H9 (cell line): ENCODE measurements around the gene S1PR4. TPM values are rescaled to one million over a fixed set of nuclear protein-coding genes. Genes with fewer than 3 reads are reported as not detected.

Experiments
- DNase-seq: peaks from one replicate; pipeline ENCODE4 v3.0.0-alpha.2; 2017
- H2AFZ ChIP-seq: one replicate; pipeline ENCODE4 v1.6.1; 2013; ENCODE audit warnings: mild to moderate bottlenecking, low read length, control low read depth, moderate library complexity
- H2AK5ac ChIP-seq: 2 replicates; pipeline ENCODE4 v1.6.1; 2013; ENCODE audit warnings: low read length, control low read depth, mixed read lengths; ENCODE audit not compliant: insufficient read length
- H2BK120ac ChIP-seq: one replicate; pipeline ENCODE4 v1.6.1; 2013; ENCODE audit warnings: low read depth, mild to moderate bottlenecking, low read length, control low read depth, inconsistent platforms; ENCODE audit not compliant: poor library complexity, severe bottlenecking
- H2BK12ac ChIP-seq: 2 replicates; pipeline ENCODE4 v1.6.1; 2013; ENCODE audit warnings: low read length, control low read depth, mixed read lengths, low read depth; ENCODE audit not compliant: insufficient read length
- H2BK15ac ChIP-seq: 2 replicates; pipeline ENCODE4 v1.6.1; 2013; ENCODE audit warnings: low read depth, low read length, control low read depth
- H2BK20ac ChIP-seq: one replicate; pipeline ENCODE4 v1.6.1; 2013; ENCODE audit warnings: low read depth, mild to moderate bottlenecking, low read length, control low read depth, inconsistent platforms; ENCODE audit not compliant: poor library complexity, severe bottlenecking
- H2BK5ac ChIP-seq: 2 replicates; pipeline ENCODE4 v1.6.1; 2013; ENCODE audit warnings: low read length, control low read depth, mixed read lengths; ENCODE audit not compliant: insufficient read length
- H3K14ac ChIP-seq: 2 replicates; pipeline ENCODE4 v1.6.1; 2013; ENCODE audit warnings: low read length, control low read depth; ENCODE audit not compliant: insufficient read depth
- H3K18ac ChIP-seq: 2 replicates; pipeline ENCODE4 v1.6.1; 2013; ENCODE audit warnings: low read depth, mild to moderate bottlenecking, mixed read lengths, low read length, control low read depth; ENCODE audit not compliant: insufficient read length
- H3K23ac ChIP-seq: 2 replicates; pipeline ENCODE4 v1.6.1; 2013; ENCODE audit warnings: low read length, control low read depth, mixed read lengths, low read depth; ENCODE audit not compliant: insufficient read length
- H3K23me2 ChIP-seq: 2 replicates; pipeline ENCODE4 v1.6.1; 2013; ENCODE audit warnings: low read depth, mild to moderate bottlenecking, mixed read lengths, low read length, control low read depth; ENCODE audit not compliant: insufficient read length, poor library complexity, severe bottlenecking
- H3K27ac ChIP-seq: 2 replicates; pipeline ENCODE4 v1.5.1; 2013; ENCODE audit warnings: low read length, control low read depth, mixed read lengths, low read depth; ENCODE audit not compliant: insufficient read length
- H3K27me3 ChIP-seq: 2 replicates; pipeline ENCODE4 v1.6.1; 2013; ENCODE audit warnings: low read length, control low read depth, inconsistent platforms; ENCODE audit not compliant: insufficient read depth
- H3K4ac ChIP-seq: 2 replicates; pipeline ENCODE4 v1.6.1; 2013; ENCODE audit warnings: low read depth, mild to moderate bottlenecking, control low read depth, inconsistent platforms, low read length, moderate library complexity
- H3K4me1 ChIP-seq: 2 replicates; pipeline ENCODE4 v1.6.1; 2013; ENCODE audit warnings: low read length, control low read depth, inconsistent platforms; ENCODE audit not compliant: insufficient read depth
- H3K4me2 ChIP-seq: 2 replicates; pipeline ENCODE4 v1.6.1; 2013; ENCODE audit warnings: low read length, control low read depth, mixed read lengths; ENCODE audit not compliant: insufficient read length, insufficient read depth
- H3K56ac ChIP-seq: 2 replicates; pipeline ENCODE4 v1.6.1; 2013; ENCODE audit warnings: low read depth, mild to moderate bottlenecking, mixed read lengths, low read length, control low read depth; ENCODE audit not compliant: insufficient read length
- H3K79me1 ChIP-seq: 2 replicates; pipeline ENCODE4 v1.6.1; 2013; ENCODE audit warnings: low read depth, mild to moderate bottlenecking, moderate library complexity, low read length, control low read depth, inconsistent platforms; ENCODE audit not compliant: insufficient read depth, poor library complexity, severe bottlenecking
- H3K79me2 ChIP-seq: 2 replicates; pipeline ENCODE4 v1.6.1; 2013; ENCODE audit warnings: low read length, control low read depth, inconsistent platforms; ENCODE audit not compliant: insufficient read depth
- H3K9ac ChIP-seq: 2 replicates; pipeline ENCODE4 v1.6.1; 2013; ENCODE audit warnings: low read length, control low read depth, mixed read lengths; ENCODE audit not compliant: insufficient read length; ENCODE audit errors: extremely low read depth
- H3K9me3 ChIP-seq: one replicate; pipeline ENCODE4 v1.6.1; 2013; ENCODE audit warnings: low read depth, low read length, inconsistent platforms; ENCODE audit not compliant: control insufficient read depth
- H3T11ph ChIP-seq: one replicate; pipeline ENCODE4 v1.6.1; 2013; ENCODE audit warnings: mild to moderate bottlenecking, low read length, control low read depth, inconsistent platforms
- H4K20me1 ChIP-seq: one replicate; pipeline ENCODE4 v1.6.1; 2013; ENCODE audit not compliant: control insufficient read depth, insufficient read length, insufficient read depth
- H4K5ac ChIP-seq: 2 replicates; pipeline ENCODE4 v1.6.1; 2013; ENCODE audit warnings: low read depth, mild to moderate bottlenecking, mixed read lengths, low read length, control low read depth; ENCODE audit not compliant: insufficient read length
- H4K8ac ChIP-seq: replicated peaks from 2 replicates; pipeline ENCODE4 v1.6.1; 2013; ENCODE audit warnings: low read length, control low read depth, mixed read lengths, low read depth; ENCODE audit not compliant: insufficient read length
- H4K91ac ChIP-seq: 2 replicates; pipeline ENCODE4 v1.6.1; 2013; ENCODE audit warnings: low read depth, mild to moderate bottlenecking, moderate library complexity, mixed read lengths, low read length, control low read depth; ENCODE audit not compliant: insufficient read length
- H3K27ac Mint-ChIP-seq, 3 experiments: 2 replicates in 2 of 3; 3 replicates in 1 of 3; pipeline ENCODE4 v1.8.0; 2020 to 2021; ENCODE audit warnings: mixed read lengths in 3 of 3, mild to moderate bottlenecking in 1 of 3, moderate library complexity in 1 of 3
- H3K27me3 Mint-ChIP-seq: 2 replicates; pipeline ENCODE4 v1.8.0; 2021; ENCODE audit warnings: low read depth, mild to moderate bottlenecking, moderate library complexity, mixed read lengths
- H3K36me3 Mint-ChIP-seq, 3 experiments: 2 replicates in 2 of 3; 3 replicates in 1 of 3; pipeline ENCODE4 v1.8.0; 2020 to 2021; ENCODE audit warnings: low read depth in 3 of 3, mixed read lengths in 3 of 3; ENCODE audit not compliant: insufficient read depth in 1 of 3
- H3K4me1 Mint-ChIP-seq, 2 experiments: 2 replicates each; pipeline ENCODE4 v1.8.0; 2020; ENCODE audit warnings: mixed read lengths in 2 of 2
- H3K4me3 Mint-ChIP-seq, 2 experiments: 2 replicates in 1 of 2; 3 replicates in 1 of 2; pipeline ENCODE4 v1.8.0; 2020 to 2021; ENCODE audit warnings: mild to moderate bottlenecking in 2 of 2, mixed read lengths in 2 of 2, moderate library complexity in 1 of 2
- H3K9me3 Mint-ChIP-seq, 2 experiments: 2 replicates in 1 of 2; 3 replicates in 1 of 2; pipeline ENCODE4 v1.8.0; 2020; ENCODE audit warnings: mild to moderate bottlenecking in 2 of 2, mixed read lengths in 2 of 2, moderate library complexity in 1 of 2
- WGBS: extraction: QIAGEN DNeasy Blood & Tissue Kit; methylation state at CpG from one replicate; pipeline ENCODE4 v1.1.7; 2013; ENCODE audit warnings: missing lambda C conversion rate, low lambda C conversion rate, mixed read lengths; ENCODE audit not compliant: insufficient read length; ENCODE audit errors: extremely low coverage; 5-methylcytosine and 5-hydroxymethylcytosine counted together
- total RNA-seq: library from RNA; stranded (reverse); gene quantifications from 2 replicates; pipeline ENCODE4 v1.2.1, GENCODE V29; 2021
- TF ChIP-seq, protein P1 (sequence below): fragments of 200-600 bp; sonication (generic); conservative IDR thresholded peaks from 3 replicates; pipeline ENCODE4 v1.8.0; 2021; ENCODE audit warnings: antibody characterized with exemption, mild to moderate bottlenecking

The S1PR4 gene
- total RNA-seq, 1 experiment from 2014 or later: not detected

DNA sequence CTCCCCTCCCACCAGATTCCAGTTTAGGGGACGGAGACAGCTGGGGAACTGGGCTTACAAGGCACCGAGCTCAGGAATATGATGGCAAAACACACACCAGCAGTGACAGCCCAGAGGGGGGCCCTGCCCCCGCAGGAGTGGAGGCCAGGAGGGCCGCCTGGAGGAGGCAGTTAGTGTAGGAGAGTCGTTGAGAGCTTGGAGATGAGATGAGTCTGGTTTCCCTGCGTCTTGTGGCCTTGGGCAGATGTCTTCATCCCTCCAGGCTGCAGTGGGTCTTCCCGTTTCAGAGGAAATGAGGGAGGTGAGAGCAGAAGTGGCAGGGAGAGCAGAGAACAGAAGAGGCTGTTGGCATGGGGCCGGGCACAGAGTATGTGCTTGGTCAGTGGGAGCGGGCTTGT, 50.8 kb downstream of the S1PR4 start:
- no peak overlapping the region for H3K56ac ChIP-seq
- H4K8ac ChIP-seq: no peak overlapping the region
- H4K5ac ChIP-seq: no peak overlapping the region
- no peak overlapping the region for H3K4ac ChIP-seq
- WGBS: no CpG with 5 or more reads among the region's 9 CpGs
- H3K27me3 Mint-ChIP-seq: peaks cover 30% of the 10 kb centered on the region
- H3K4me3 Mint-ChIP-seq: peak overlapping the region in 1 of 2 experiments; percentile 47; a peak in 3 of 5 replicates
- no peak for DNase-seq
- no peaks in the 10 kb centered on the region for H3K79me1 ChIP-seq
- no peak overlapping the region for H3K14ac ChIP-seq
- no peaks in the 10 kb centered on the region for H3K79me2 ChIP-seq
- H3K4me2 ChIP-seq: peak overlapping the region; percentile 13
- H3K9me3 ChIP-seq: no peaks in the 10 kb centered on the region
- no peak overlapping the region for H3K27ac ChIP-seq
- no peak overlapping the region for H2BK15ac ChIP-seq
- TF ChIP-seq, protein P1, sequence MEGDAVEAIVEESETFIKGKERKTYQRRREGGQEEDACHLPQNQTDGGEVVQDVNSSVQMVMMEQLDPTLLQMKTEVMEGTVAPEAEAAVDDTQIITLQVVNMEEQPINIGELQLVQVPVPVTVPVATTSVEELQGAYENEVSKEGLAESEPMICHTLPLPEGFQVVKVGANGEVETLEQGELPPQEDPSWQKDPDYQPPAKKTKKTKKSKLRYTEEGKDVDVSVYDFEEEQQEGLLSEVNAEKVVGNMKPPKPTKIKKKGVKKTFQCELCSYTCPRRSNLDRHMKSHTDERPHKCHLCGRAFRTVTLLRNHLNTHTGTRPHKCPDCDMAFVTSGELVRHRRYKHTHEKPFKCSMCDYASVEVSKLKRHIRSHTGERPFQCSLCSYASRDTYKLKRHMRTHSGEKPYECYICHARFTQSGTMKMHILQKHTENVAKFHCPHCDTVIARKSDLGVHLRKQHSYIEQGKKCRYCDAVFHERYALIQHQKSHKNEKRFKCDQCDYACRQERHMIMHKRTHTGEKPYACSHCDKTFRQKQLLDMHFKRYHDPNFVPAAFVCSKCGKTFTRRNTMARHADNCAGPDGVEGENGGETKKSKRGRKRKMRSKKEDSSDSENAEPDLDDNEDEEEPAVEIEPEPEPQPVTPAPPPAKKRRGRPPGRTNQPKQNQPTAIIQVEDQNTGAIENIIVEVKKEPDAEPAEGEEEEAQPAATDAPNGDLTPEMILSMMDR: no peak
- H3T11ph ChIP-seq: no peak overlapping the region
- no peak overlapping the region for H2AFZ ChIP-seq
- no peak overlapping the region for H2AK5ac ChIP-seq
- no peak overlapping the region for H3K9ac ChIP-seq
- peaks cover 3% of the 10 kb centered on the region for H3K23me2 ChIP-seq
- H3K27me3 ChIP-seq: no peaks in the 10 kb centered on the region
- H4K91ac ChIP-seq: no peak overlapping the region
- no peak overlapping the region for H3K18ac ChIP-seq
- no peak overlapping the region for H2BK5ac ChIP-seq
- peaks cover 0 to 3% (median 0%) of the 10 kb centered on the region in 3 experiments; a peak in 4 of 7 replicates for H3K36me3 Mint-ChIP-seq
- no peak overlapping the region for H2BK20ac ChIP-seq
- H2BK120ac ChIP-seq: no peak overlapping the region
- no peaks in the 10 kb centered on the region for H4K20me1 ChIP-seq
- H3K27ac Mint-ChIP-seq: 0 out of 7 replicates have a peak overlapping the region, but pooled peaks of 1 of the 3 experiments have one; percentile 30
- H3K4me1 Mint-ChIP-seq: peaks cover 11 to 40% of the 10 kb centered on the region in 2 experiments
- H3K23ac ChIP-seq: no peak overlapping the region
- H3K4me1 ChIP-seq: no peaks in the 10 kb centered on the region
- H3K9me3 Mint-ChIP-seq: no peaks in the 10 kb centered on the region
- no peak overlapping the region for H2BK12ac ChIP-seq

Other genes with a start within 250 kb of the S1PR4 start
- 4.3 and 4.6 TPM in 2 replicates for gene ZNF77, start 233.8 kb upstream of the S1PR4 start, total RNA-seq
- 1.1 and 1.7 TPM in 2 replicates for gene TLE6, start 201.2 kb upstream of the S1PR4 start, total RNA-seq
- gene TLE2, start 149.5 kb upstream of the S1PR4 start, total RNA-seq: 3.1 and 4.2 TPM in 2 replicates
- 218 and 221 TPM in 2 replicates for gene TLE5, start 116.3 kb upstream of the S1PR4 start, total RNA-seq
- 23.1 and 24.0 TPM in 2 replicates for gene GNA11, start 84.4 kb upstream of the S1PR4 start, total RNA-seq
- 0.20 TPM in 1 of 2 replicates, not detected in the other for gene GNA15, start 42.7 kb upstream of the S1PR4 start, total RNA-seq
- gene NCLN, start 7.2 kb downstream of the S1PR4 start, total RNA-seq: 94.8 and 100 TPM in 2 replicates
- 4.8 TPM in 2 replicates for gene CELF5, start 45.9 kb downstream of the S1PR4 start, total RNA-seq
- gene NFIC, start 187.8 kb downstream of the S1PR4 start, total RNA-seq: 5.6 and 8.0 TPM in 2 replicates